Upper lobe of left lung (tissue), 4 donors: ENCODE data around the gene B4GALNT4.

Source experiments
- CTCF ChIP-seq, 6 experiments: fragments of 450-650 bp in 4 of 6; fragments of 200-600 bp in 2 of 6; sonication (generic) in 2 of 6; IDR thresholded peaks; one replicate each; pipeline ENCODE4 v1.5.1; 2016 to 2019; ENCODE audit warnings: antibody characterized with exemption in 6 of 6
- POLR2A ChIP-seq, 4 donors: fragments of 450-650 bp; IDR thresholded peaks; one replicate each; pipeline ENCODE4 v1.5.1; 2016 to 2017; ENCODE audit warnings: antibody characterized with exemption in 4 of 4, mild to moderate bottlenecking in 2 of 4
- POLR2AphosphoS5 ChIP-seq, 2 donors: sonication (generic); formaldehyde crosslinking; IDR thresholded peaks; one replicate each; pipeline ENCODE4 v1.5.1; 2017; ENCODE audit warnings: antibody characterized with exemption in 2 of 2

GRCh38 chr11:334264-334994 lies 34.9 kb upstream of the B4GALNT4 start:
- no peak for TF ChIP-seq POLR2A (IDR thresholded peaks at IDR 0.05)
- TF ChIP-seq CTCF (IDR thresholded peaks at IDR 0.05), result no peak
- no peak for TF ChIP-seq POLR2AphosphoS5 (IDR thresholded peaks at IDR 0.05)
